Astrocyte of the hippocampus (primary cell): ENCODE data around the gene RNF32.
"Not testable (repeated sequence)": the region's sequence is repeated elsewhere in the genome, so short reads cannot be mapped to it uniquely, and the experiment has no call there.

Experiments
- DNase-seq: peaks from one replicate; pipeline ENCODE4 v3.0.0; 2011; ENCODE audit warnings: low read depth, low spot score

RNF32 gene

GRCh38 chr7:156675721-156676120 lies 35.1 kb downstream of the RNF32 start:
- peak; percentile 52 for DNase-seq

GRCh38 chr7:156676263-156676662 lies 35.7 kb downstream of the RNF32 start:
- DNase-seq: no peak

DNA sequence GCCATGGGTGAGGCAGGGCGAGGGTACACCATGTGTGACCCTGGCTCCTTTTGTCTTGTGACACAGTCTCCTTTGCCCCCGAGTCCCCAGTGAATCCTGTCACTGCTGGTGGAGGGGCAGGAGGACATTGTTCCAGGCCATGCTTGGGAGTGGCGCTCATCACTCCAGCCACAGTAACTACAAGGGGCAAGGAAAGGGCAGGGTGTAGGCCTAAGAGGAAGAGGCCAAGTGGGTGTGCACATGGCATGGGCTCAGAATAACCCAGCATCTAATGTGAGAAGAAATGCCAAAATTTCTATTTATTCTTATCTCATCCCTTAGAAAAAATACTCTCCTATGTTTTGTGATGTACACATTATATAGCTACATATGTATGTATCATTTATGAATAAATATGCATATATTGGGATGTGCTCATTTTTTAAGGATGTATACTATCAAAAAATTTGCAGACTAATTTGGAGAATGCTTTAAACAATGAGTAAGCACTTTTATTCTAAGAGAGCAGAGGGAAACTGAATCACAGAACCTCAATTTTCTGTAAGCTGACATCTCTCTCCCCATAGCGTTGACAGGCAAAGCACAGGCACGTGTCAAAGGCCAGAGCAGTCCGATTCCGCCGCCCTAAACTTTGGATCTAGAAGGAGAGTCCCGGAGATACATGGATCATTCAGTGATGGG lies 36.9 kb downstream of the RNF32 start:
- DNase-seq: no peak

- peak; percentile 55 for DNase-seq
Observed at GRCh38 chr7:156680281-156680680, 39.7 kb downstream of the RNF32 start.

- no peak for DNase-seq
Observed at GRCh38 chr7:156682928-156683327, 42.4 kb downstream of the RNF32 start.

- DNase-seq: no peak
Observed at GRCh38 chr7:156684251-156684650, 43.7 kb downstream of the RNF32 start.

DNA sequence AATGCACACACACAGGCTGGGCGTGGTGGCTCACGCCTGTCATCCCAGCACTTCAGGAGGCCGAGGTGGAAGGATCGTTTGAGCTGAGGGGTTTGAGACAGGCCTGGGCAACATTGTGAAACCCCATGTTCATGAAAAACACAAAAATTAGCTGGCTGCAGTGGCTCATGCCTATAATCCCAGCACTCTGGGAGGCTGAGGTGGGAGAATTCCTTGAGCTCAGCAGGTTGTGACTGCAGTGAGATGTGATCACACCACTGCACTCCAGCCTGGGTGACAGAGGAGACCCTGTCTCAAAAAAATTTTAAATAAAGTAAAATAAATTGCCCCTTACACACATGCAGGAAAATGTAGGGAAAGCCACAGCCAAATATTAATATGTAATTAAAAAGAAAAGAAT lies 44.1 kb downstream of the RNF32 start:
- DNase-seq: no peak

- DNase-seq: no peak
Observed at GRCh38 chr7:156691764-156692163, 51.2 kb downstream of the RNF32 start.

DNA sequence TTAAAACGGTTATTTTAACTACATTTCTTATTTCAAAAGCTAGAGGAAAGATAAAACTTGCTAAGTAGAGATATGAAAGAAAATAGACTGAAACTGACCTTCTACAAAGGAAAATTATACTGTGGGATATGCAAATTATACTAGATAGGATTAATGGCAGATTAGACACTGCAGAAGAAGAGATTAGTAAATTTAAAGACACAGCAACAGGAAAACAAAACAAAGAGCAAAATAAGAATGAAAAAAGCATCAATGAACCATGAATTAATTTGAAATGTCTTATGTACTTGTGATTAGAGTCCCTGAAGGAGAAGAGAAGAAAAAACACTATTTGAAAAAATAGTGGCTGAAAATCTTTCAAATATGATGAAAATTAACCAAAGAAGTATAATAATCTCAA lies 52.3 kb downstream of the RNF32 start:
- no peak for DNase-seq

DNA sequence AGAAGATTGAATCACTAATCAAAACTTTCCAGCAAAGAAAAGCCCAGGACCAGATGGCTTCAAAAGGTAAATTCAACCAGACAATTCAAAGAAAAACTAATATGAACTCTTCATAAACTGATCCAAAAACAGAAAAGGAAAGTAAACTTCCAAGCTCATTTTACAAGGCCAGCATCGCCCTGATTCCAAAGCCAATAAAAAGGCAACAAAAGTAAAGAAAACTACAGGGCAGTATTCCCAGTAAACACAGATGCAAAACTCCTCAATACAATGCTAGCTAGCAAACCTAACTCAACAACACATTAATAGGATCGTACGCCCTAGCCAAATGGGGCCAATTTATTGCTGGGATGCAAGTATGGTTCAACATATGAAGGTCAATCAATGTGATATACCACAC lies 53.1 kb downstream of the RNF32 start:
- no peak for DNase-seq

DNA sequence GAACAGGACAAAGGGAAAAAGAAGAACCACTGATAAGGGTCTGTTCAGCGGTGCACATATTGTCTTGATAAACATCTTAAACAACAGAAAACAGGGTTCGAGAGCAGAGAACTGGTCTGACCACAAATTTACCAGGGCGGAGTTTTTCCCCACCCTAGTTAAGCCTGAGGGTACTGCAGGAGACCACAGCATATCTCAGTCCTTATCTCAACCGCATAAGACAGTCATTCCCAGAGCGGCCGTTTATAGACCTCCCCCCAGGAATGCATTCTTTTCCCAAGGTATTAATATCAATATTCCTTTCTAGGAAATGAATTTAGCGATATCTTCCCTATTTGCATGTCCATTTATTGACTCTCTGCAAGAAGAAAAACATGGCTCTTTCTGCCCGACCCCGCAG lies 56.7 kb downstream of the RNF32 start:
- not testable (repeated sequence) for DNase-seq

DNA sequence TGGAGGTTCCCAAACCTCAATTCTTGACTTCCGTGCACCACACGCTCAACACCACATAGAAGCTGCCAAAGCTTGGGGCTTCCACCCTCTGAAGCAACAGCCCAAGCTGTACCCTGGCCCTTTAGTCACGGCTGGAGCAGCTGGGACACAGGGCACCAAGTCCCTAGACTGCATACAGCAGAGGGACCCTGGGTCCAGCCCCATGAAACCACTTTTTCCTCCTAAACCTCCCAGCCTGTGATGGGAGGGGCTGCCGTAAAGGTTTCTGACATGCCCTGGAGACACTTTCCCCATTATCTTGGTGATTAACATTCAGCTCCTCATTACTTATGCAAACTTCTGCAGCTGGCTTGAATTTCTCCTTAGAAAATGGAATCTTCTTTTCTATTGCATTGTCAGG lies 57.9 kb downstream of the RNF32 start:
- DNase-seq: not testable (repeated sequence)

GRCh38 chr7:156701787-156702186 lies 61.2 kb downstream of the RNF32 start:
- DNase-seq: not testable (repeated sequence)

GRCh38 chr7:156702399-156702798 lies 61.8 kb downstream of the RNF32 start:
- DNase-seq: no peak

DNA sequence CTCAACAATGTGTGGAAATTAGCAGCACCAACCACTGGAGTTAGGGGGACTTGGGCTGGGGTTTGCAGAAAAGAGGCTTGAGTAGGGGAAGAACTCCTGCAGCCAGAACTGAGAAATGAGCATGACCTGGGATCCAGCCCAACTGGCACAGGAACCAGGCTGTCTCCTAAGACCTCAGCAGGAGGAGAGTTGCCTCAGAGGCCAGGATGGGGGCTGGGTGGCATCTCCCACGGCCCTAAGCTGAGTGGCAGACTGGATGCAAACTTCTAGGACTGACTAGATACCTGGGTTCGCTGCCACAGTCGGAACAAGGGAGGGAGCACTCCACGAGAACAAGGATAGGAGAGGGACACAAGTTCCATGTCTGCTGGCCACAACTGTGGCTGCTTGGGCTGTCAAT lies 62.6 kb downstream of the RNF32 start:
- no peak for DNase-seq

GRCh38 chr7:156703773-156704482 lies 63.4 kb downstream of the RNF32 start:
- peak; percentile 12 for DNase-seq

DNA sequence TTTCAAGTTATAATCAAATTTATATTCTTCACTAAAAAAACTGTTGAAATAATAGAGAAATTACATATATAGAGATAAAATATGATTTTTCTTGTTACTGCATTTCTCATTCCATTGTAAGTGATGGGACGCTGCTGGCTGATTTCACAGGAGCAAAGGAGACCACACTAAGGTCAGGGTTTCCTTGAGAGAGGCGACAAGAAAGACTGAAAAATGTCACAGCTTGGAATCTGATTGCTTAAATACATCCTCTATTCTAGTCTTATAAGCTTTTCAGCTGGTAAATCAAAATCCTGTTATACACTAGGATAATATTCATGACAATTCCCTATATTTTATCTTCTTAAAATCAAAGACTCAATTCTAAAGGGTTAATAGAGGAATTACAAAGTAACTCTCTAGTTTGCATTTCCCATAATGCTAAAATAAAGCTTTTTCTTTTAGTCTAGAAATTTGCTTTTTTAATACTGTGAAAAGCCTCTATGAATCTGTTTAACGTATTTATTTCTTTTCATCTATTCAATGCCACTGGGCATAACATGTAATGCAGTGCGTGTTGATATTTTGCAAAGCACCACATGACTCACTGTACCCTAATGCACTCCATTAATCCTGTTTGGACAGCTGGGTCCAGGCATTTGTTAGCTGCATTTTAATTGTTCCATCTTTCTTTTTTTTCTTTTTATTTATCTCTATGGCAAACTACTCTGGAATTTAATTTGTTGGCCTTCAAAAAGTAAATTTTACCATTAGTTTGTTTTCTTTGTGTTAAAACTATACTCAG lies 81.7 kb downstream of the RNF32 start:
- peak; percentile 45 for DNase-seq

GRCh38 chr7:156725073-156725472 lies 84.5 kb downstream of the RNF32 start:
- peak; percentile 54 for DNase-seq

DNA sequence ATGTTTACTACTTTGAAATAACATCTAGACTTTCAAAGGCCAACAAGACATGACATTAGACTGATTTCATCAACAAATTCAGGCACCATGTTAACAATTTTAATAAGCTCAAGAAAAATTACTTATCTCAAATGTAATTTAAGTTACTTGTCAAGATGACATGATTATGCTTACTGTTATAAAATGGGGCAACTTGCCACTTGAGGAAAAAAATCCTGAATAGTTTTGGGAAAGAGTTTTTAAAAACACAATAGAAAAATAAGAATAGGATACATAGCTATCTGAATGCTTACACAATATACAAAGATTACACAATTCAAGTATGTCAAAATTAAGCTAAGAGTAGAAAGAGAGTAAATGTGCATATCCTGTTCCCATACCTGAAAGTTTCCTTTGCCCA lies 85.4 kb downstream of the RNF32 start:
- no peak for DNase-seq
